ENCODE data around the gene NEURL1B. TPM values are rescaled to one million over a fixed set of nuclear protein-coding genes. Genes with fewer than 3 reads are reported as not detected.
"Not testable (repeated sequence)": the region's sequence is repeated elsewhere in the genome, so short reads cannot be mapped to it uniquely, and the experiment has no call there.

Gene NEURL1B
- total RNA-seq, 4 donors from 2014 or later: 11.9 to 18.8 (median 15.6) TPM

DNA sequence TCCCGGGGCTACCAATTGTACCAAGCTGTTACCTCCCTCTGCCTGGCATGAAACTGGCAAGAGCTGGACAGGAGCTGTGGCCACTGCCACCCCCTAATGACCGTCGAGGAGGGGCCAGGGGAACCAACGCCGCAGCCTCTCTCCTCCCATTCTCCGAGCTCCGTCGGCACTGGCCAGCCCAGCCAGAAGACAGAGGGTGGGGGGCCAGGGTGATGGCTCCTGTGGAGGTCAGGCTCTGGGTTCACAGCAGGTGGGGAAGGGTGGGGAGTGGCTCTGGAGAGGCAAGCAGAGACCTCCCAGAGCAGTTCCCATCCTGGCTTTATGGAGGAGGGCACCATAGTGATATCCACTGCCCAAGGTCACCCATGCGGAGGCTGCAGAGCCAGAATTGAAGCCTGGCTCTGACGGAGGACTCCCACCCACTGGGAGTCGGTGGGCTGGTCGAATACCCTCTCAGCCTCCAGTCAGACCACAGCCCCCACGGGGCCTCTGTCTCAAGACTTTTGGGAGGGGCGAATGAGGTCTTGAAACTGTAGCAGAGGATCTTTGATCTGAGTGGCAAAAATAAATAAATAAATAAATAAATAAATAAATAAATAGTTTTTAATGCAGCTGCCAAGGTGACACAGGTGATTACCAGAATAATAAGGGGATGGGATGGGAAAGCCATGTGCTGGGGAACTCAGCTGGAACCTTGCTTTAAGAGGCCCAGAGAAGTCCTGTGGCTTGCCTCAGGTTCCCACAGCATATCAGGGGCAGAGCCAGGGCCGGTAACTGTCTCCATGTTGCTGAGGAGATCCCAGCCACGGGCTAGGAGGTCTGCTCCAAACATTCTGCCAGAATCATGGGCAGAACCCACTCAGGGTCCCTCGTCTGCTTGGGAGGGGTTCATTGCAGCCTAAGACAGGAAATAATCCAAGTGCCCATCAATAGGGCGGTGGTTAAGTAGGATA is 42.5 kb upstream of the NEURL1B start:
- TF ChIP-seq POLR2A (IDR thresholded peaks at IDR 0.05) (no peak), CTCF (IDR thresholded peaks at IDR 0.05) (no peak)
- Histone ChIP-seq H3K4me3 (no peak overlapping the region), H3K36me3 (no peaks in the 10 kb centered on the region), H3K9me3 (no peaks in the 10 kb centered on the region), H3K4me1 (peaks cover 6 to 53% (median 12%) of the 10 kb centered on the region in 3 donors), H3K27me3 (no peaks in the 10 kb centered on the region), H3K27ac (peak overlapping the region in 2 of 4 donors; percentile 34 to 64)
- no peak for DNase-seq
- WGBS, 2 donors: 75 to 77% methylated on average over 8 to 11 of the region's 18 CpGs
- intact Hi-C loops (cut with DNase I): no loop called here

- Histone ChIP-seq H3K36me3 (no peaks in the 10 kb centered on the region), H3K27ac (peak overlapping the region in 1 of 4 donors; percentile 34), H3K4me3 (no peak overlapping the region), H3K27me3 (no peaks in the 10 kb centered on the region), H3K9me3 (no peaks in the 10 kb centered on the region), H3K4me1 (peaks cover 6 to 54% (median 12%) of the 10 kb centered on the region in 3 donors)
- no peak for DNase-seq
- TF ChIP-seq POLR2A (IDR thresholded peaks at IDR 0.05) (no peak), CTCF (IDR thresholded peaks at IDR 0.05) (no peak)
- intact Hi-C loops (cut with DNase I): no loop called here
- 76 to 79% methylated on average over 3 of the region's 3 CpGs for WGBS, 2 donors
Observed at GRCh38 chr5:172599204-172599567, 41.9 kb upstream of the NEURL1B start.

DNA sequence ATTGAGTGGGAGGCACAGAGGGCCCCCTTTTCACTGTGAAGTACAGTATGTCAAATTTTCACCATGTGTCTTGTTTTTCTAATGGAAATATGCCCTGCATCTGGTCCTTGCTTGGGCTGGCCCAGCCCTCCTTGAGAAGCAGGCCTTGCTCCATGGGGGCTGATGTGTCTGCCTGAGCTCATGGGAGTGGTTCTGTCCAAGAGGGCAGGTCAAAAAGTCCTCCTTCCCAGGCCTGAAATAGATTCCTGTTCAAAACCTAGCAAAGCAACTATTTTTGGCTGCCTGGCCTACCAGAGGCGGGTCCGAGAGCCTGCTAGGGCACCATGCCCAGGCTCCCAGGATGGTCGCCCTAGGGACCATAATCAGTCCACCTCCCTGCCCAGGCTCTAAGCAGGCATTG is 40.5 kb upstream of the NEURL1B start:
- no peaks in the 10 kb centered on the region for H3K36me3 ChIP-seq
- no peak for TF ChIP-seq POLR2A (IDR thresholded peaks at IDR 0.05)
- no peak for TF ChIP-seq CTCF (IDR thresholded peaks at IDR 0.05)
- intact Hi-C loops (cut with DNase I): no loop called here
- peak overlapping the region in 3 of 4 donors; percentile 25 to 85 (median 66) for H3K27ac ChIP-seq
- H3K4me3 ChIP-seq: no peak overlapping the region
- no peak for DNase-seq
- H3K27me3 ChIP-seq: no peaks in the 10 kb centered on the region
- no peaks in the 10 kb centered on the region for H3K9me3 ChIP-seq
- 42% methylated on average over 2 of the region's 3 CpGs; no CpG with 5 or more reads in 1 of the 2 donors for WGBS, 2 donors
- H3K4me1 ChIP-seq: peaks cover 6 to 47% (median 12%) of the 10 kb centered on the region in 3 donors

- H3K9me3 ChIP-seq; DNase-seq; intact Hi-C loops (cut with DNase I); H3K27me3 ChIP-seq; H3K36me3 ChIP-seq; H3K4me3 ChIP-seq: not testable (repeated sequence)
- H3K4me1 ChIP-seq: peaks cover 6 to 47% (median 12%) of the 10 kb centered on the region in 3 donors
- 57 to 67% methylated on average over 1 to 4 of the region's 7 CpGs for WGBS, 2 donors
- peak overlapping the region in 3 of 4 donors; percentile 81 to 85 (median 83) for H3K27ac ChIP-seq
Observed at GRCh38 chr5:172601576-172601975, 39.5 kb upstream of the NEURL1B start.

DNA sequence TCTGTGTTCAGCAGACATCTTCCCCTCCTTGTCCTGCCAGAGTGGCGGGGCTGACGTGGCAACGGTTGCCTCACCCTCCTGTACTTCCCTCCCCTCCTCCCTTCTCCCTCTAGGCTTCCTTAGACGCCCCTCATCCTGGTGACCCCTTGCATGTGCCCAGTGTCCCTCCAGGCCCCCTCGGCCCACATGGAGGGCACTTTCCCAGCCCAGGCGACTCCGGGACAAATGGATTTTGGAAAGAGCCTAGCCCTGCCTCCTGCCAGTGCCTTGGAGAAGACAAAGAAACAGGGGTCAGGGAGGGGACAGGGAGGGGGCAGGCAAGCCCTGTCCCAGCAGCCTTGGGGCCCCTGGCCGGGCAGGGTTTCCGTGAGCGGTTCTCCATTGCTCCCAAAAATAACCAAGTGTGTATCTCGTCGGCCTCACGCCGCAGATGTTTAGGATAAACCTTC is 38.3 kb upstream of the NEURL1B start:
- TF ChIP-seq POLR2A (IDR thresholded peaks at IDR 0.05) (no peak), CTCF (IDR thresholded peaks at IDR 0.05) (no peak)
- intact Hi-C loops (cut with DNase I): no loop called here
- Histone ChIP-seq H3K36me3 (no peaks in the 10 kb centered on the region), H3K9me3 (no peaks in the 10 kb centered on the region), H3K27ac (peak overlapping the region; percentile 41 to 85 (median 82)), H3K27me3 (no peaks in the 10 kb centered on the region), H3K4me1 (peaks cover 6 to 42% (median 12%) of the 10 kb centered on the region in 3 donors), H3K4me3 (no peak overlapping the region)
- WGBS, 2 donors: 50 to 72% methylated on average over 10 of the region's 14 CpGs
- DNase-seq: no peak
